Articular chondrocyte of knee joint (primary cell): ENCODE results near the gene SEC14L3. TPM values are rescaled to one million over a fixed set of nuclear protein-coding genes. Genes with fewer than 3 reads are reported as not detected.

Source experiments
- small RNA-seq: library from RNA; depleted of rRNA; stranded (forward); fragments of <200 nt; gene quantifications from one replicate; pipeline ENCODE3, GENCODE V24; 2012
- total RNA-seq: library from RNA; depleted of rRNA; stranded (reverse); fragments of >200 nt; gene quantifications from 2 replicates; pipeline ENCODE4 v1.2.3, GENCODE V29; 2012

The SEC14L3 gene
- not detected in 2 replicates for total RNA-seq

DNA sequence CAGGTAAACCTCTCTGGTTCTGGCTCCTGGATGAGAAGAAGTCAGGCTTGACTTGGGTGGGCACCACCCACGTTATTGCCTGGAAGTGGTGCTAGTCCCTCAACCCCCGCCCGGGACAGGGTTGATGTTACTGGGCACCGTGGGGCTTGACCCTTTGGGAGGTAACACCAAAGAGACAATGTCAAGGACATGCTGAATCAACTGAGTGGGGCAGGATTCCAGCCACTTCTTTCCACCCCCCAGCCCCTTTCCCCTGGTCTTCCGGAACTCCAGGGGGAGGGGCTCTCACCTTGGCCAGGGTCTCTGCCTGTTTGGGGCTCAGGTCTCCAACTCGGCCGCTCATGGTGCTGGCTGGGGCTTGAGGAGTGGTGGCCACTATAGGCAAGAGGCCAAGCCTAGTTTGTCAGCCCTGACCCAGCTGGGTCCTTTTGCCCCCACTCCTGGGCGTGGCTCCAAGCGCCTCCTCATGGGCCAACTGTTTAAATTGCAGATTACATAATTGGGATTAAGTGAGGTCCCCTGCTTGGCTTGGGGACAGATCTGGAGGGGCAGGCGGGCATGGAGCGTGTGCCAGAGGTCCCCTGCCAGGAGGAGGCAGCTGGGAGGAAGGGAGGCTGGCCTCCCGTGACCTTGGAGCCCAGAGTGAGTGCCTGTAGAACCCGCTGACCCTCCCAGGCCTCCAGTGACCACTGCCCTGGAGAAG, at the start of gene SEC14L3:
SEC14L3 (minus strand) TSS at position 402 of the 703 bp plus-strand sequence; CDS start at position 343, 59 bp downstream.

DNA sequence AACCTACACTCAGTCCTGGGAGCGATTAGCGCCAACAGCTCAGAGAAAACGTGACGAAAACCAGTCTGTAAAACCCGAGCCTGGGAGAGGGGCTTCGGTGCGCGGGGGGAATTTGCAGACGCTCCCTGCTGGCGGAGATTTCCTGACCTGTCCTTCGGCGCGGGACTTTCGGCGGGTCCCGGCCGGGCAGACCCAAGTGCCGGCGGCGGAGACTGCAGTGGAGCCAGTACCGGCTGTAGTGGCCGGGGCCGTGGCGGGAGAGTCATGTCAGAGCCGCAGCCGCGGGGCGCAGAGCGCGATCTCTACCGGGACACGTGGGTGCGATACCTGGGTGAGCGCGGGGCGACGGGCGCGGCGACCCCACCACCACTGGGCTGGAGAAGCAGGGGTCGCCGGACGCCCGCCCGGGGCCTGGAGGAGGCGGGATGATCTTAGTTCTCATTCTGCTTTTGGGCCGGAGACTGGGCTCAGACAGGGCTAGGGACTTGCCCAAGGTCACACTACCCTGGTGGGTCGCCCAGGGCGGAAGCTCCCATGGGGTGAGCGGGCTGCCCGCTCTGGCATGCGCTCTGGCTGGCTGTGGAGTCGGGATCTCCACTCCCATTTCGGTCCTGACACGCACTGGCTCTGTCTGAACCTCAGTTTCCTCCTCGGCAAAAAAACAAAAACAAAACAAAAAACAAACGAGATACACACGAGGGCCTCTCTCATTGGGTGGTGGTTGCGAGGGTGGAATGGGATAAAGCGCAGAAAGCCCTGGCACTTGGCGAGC, 46.0 kb downstream of the SEC14L3 start, which contains the start of gene MTFP1:
MTFP1 (plus strand) TSS at position 153 of the 772 bp plus-strand sequence; CDS start at position 265, 112 bp downstream.

Small RNA genes lying within 50 kb of the gene (small RNA-seq; reads per million reads assigned to genes)
- not detected for gene AC004832.3
- not detected for gene RNU6-564P

Other genes starting within 250 kb of the SEC14L3 start
- gene LIF, start 225.3 kb downstream of the SEC14L3 start, total RNA-seq: 1.0 and 7.9 TPM in 2 replicates
- gene OSM, start 205.2 kb downstream of the SEC14L3 start, total RNA-seq: not detected in 2 replicates
- gene CASTOR1, start 182.5 kb downstream of the SEC14L3 start, total RNA-seq: 3.0 and 7.4 TPM in 2 replicates
- 17.5 and 18.0 TPM in 2 replicates for gene TBC1D10A, start 145.1 kb downstream of the SEC14L3 start, total RNA-seq
- gene SF3A1, start 115.1 kb downstream of the SEC14L3 start, total RNA-seq: 21.5 and 27.6 TPM in 2 replicates
- 1.4 and 1.9 TPM in 2 replicates for gene CCDC157, start 115.0 kb downstream of the SEC14L3 start, total RNA-seq
- gene RNF215, start 84.6 kb downstream of the SEC14L3 start, total RNA-seq: 12.8 and 13.5 TPM in 2 replicates
- 16.3 and 18.2 TPM in 2 replicates for gene SEC14L2, start 75.0 kb downstream of the SEC14L3 start, total RNA-seq
- gene MTFP1, start 46.2 kb downstream of the SEC14L3 start, total RNA-seq: 3.1 and 6.8 TPM in 2 replicates
- gene SEC14L4, start 33.7 kb upstream of the SEC14L3 start, total RNA-seq: 0.52 and 2.2 TPM in 2 replicates
- gene SEC14L6, start 74.7 kb upstream of the SEC14L3 start, total RNA-seq: 2.6 and 6.1 TPM in 2 replicates
- 0.13 and 0.22 TPM in 2 replicates for gene GAL3ST1, start 102.6 kb upstream of the SEC14L3 start, total RNA-seq
- 56.1 and 63.5 TPM in 2 replicates for gene PES1, start 119.9 kb upstream of the SEC14L3 start, total RNA-seq
- gene TCN2, start 135.2 kb upstream of the SEC14L3 start, total RNA-seq: 4.4 and 5.5 TPM in 2 replicates
- 9.5 and 9.7 TPM in 2 replicates for gene SLC35E4, start 163.8 kb upstream of the SEC14L3 start, total RNA-seq
- gene DUSP18, start 195.9 kb upstream of the SEC14L3 start, total RNA-seq: 13.1 and 13.6 TPM in 2 replicates
- 1.2 and 1.4 TPM in 2 replicates for gene OSBP2, start 222.9 kb upstream of the SEC14L3 start, total RNA-seq